SK-N-SH treated with all-trans-retinoic acid at 6 μM for 48 hours (cell line): ENCODE data around the gene MINPP1.

Source experiments
- ATAC-seq: fragments of 200-7000 bp; cut with Tn5 transposase; 3 replicates; pipeline ENCODE4 v1.9.1; 2020; ENCODE audit warnings: mild to moderate bottlenecking, moderate library complexity
- ARNTL ChIP-seq: fragments of 450-650 bp; formaldehyde crosslinking; IDR thresholded peaks from 2 replicates; pipeline ENCODE4 v1.5.0; 2020; ENCODE audit warnings: low read depth, mild to moderate bottlenecking, moderate library complexity, borderline replicate concordance
- BACH2 ChIP-seq: fragments of 250-450 bp; sonication (Bioruptor Pico); IDR thresholded peaks from 2 replicates; pipeline ENCODE4 v1.9.0; 2021; ENCODE audit warnings: mild to moderate bottlenecking, borderline replicate concordance
- CSDC2 ChIP-seq: fragments of 250-450 bp; sonication (Bioruptor Pico); IDR thresholded peaks from 2 replicates; pipeline ENCODE4 v1.5.0; 2020; ENCODE audit warnings: mild to moderate bottlenecking, moderate library complexity
- CSRNP3 ChIP-seq: fragments of 250-450 bp; sonication (Bioruptor Pico); IDR thresholded peaks from 2 replicates; pipeline ENCODE4 v1.5.1; 2021; ENCODE audit warnings: mild to moderate bottlenecking, moderate library complexity
- ESRRG ChIP-seq: fragments of 250-450 bp; sonication (Bioruptor Pico); IDR thresholded peaks from 2 replicates; pipeline ENCODE4 v1.6.1; 2021; ENCODE audit warnings: mild to moderate bottlenecking
- GLIS3 ChIP-seq: fragments of 250-450 bp; sonication (Bioruptor Pico); IDR thresholded peaks from 2 replicates; pipeline ENCODE4 v1.5.0; 2020; ENCODE audit warnings: mild to moderate bottlenecking, moderate library complexity
- ISL1 ChIP-seq: fragments of 250-450 bp; sonication (Bioruptor Pico); IDR thresholded peaks from 2 replicates; pipeline ENCODE4 v2.1.2; 2022; ENCODE audit warnings: mild to moderate bottlenecking, moderate library complexity
- OSR1 ChIP-seq: fragments of 250-450 bp; sonication (Bioruptor Pico); IDR thresholded peaks from 2 replicates; pipeline ENCODE4 v1.8.0; 2022; ENCODE audit warnings: moderate library complexity, mild to moderate bottlenecking, inconsistent platforms
- PATZ1 ChIP-seq: fragments of 250-450 bp; sonication (Bioruptor Pico); IDR thresholded peaks from 2 replicates; pipeline ENCODE4 v1.8.0; 2020; ENCODE audit warnings: mild to moderate bottlenecking, moderate library complexity, borderline replicate concordance
- PPARA ChIP-seq: fragments of 250-450 bp; sonication (Bioruptor Pico); IDR thresholded peaks from 2 replicates; pipeline ENCODE4 v1.5.0; 2020; ENCODE audit warnings: mild to moderate bottlenecking, borderline replicate concordance
- RARB ChIP-seq: fragments of 250-450 bp; sonication (Bioruptor Pico); IDR thresholded peaks from 2 replicates; pipeline ENCODE4 v1.8.0; 2021; ENCODE audit warnings: mild to moderate bottlenecking, moderate library complexity
- TCF4 ChIP-seq: fragments of 250-450 bp; sonication (Bioruptor Pico); IDR thresholded peaks from 2 replicates; pipeline ENCODE4 v1.8.0; 2021; ENCODE audit warnings: mild to moderate bottlenecking, moderate library complexity, borderline replicate concordance
- TOX ChIP-seq: fragments of 250-450 bp; sonication (Bioruptor Pico); IDR thresholded peaks from 2 replicates; pipeline ENCODE4 v1.8.0; 2021; ENCODE audit warnings: mild to moderate bottlenecking, moderate library complexity, borderline replicate concordance
- ZC3H10 ChIP-seq: fragments of 250-450 bp; sonication (Bioruptor Pico); IDR thresholded peaks from 2 replicates; pipeline ENCODE4 v1.5.1; 2021; ENCODE audit warnings: mild to moderate bottlenecking, moderate library complexity
- ZFP3 ChIP-seq: fragments of 250-450 bp; sonication (Bioruptor Pico); IDR thresholded peaks from 2 replicates; pipeline ENCODE4 v1.5.0; 2020; ENCODE audit warnings: mild to moderate bottlenecking, moderate library complexity
- ZNF565 ChIP-seq: fragments of 450-650 bp; formaldehyde crosslinking; conservative IDR thresholded peaks from 2 replicates; pipeline ENCODE4 v1.5.0; 2020; ENCODE audit warnings: low read depth, mild to moderate bottlenecking, moderate library complexity
- ZNF70 ChIP-seq: fragments of 450-650 bp; formaldehyde crosslinking; IDR thresholded peaks from 2 replicates; pipeline ENCODE4 v1.5.0; 2020; ENCODE audit warnings: mild to moderate bottlenecking, moderate library complexity
- ZNF8 ChIP-seq: fragments of 450-650 bp; formaldehyde crosslinking; IDR thresholded peaks from 2 replicates; pipeline ENCODE4 v1.5.0; 2020; ENCODE audit warnings: mild to moderate bottlenecking, moderate library complexity
- TF ChIP-seq, protein P1 (sequence below): fragments of 250-450 bp; sonication (Bioruptor Pico); IDR thresholded peaks from 2 replicates; pipeline ENCODE4 v1.8.0; 2021; ENCODE audit warnings: low read depth, mild to moderate bottlenecking, moderate library complexity, borderline replicate concordance
- TF ChIP-seq, protein P2 (sequence below): fragments of 250-450 bp; sonication (Bioruptor Pico); IDR thresholded peaks from 2 replicates; pipeline ENCODE4 v1.5.1; 2020; ENCODE audit warnings: low read depth, mild to moderate bottlenecking, moderate library complexity

The MINPP1 gene

DNA sequence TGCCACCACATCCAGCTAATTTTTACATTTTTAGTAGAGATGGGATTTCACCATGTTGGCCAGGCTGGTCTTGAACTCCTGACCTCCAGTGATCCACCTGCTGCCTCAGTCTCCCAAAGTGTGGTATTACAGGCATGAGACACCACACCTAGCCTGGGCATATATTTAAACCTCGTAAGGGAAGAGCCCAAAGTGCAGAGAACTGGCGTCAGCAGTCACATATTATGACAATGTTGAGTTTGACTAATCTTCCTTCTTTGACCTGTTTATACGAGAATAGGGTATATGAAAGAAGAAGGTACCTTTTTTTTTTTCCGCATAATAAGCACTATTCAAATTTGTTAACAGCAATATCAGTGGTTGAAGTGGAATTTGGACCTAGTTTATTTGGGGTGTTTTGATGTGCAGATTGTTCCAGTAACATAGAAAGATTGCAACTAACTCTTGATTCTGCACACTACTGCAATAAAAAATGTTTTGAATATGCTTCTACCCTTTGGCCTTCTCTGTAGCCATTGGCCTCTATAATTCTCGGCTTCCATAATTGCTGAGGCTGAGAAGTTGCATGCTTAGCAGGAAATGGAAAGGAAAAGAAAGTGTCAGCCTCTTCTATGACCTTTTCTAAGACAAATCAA, 55.9 kb downstream of the MINPP1 start (continued):
- TF ChIP-seq TOX (CRISPR knock-in tag) (no peak), OSR1 (no peak)
- TF ChIP-seq, protein P1, sequence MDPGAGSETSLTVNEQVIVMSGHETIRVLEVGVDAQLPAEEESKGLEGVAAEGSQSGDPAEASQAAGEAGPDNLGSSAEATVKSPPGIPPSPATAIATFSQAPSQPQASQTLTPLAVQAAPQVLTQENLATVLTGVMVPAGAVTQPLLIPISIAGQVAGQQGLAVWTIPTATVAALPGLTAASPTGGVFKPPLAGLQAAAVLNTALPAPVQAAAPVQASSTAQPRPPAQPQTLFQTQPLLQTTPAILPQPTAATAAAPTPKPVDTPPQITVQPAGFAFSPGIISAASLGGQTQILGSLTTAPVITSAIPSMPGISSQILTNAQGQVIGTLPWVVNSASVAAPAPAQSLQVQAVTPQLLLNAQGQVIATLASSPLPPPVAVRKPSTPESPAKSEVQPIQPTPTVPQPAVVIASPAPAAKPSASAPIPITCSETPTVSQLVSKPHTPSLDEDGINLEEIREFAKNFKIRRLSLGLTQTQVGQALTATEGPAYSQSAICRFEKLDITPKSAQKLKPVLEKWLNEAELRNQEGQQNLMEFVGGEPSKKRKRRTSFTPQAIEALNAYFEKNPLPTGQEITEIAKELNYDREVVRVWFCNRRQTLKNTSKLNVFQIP (CRISPR knock-in tag): no peak

- no peak for ATAC-seq
- no peak for TF ChIP-seq PATZ1 (CRISPR knock-in tag)
- TF ChIP-seq ESRRG: no peak
These were observed 58.1 kb downstream of the MINPP1 start for GRCh38 chr10:87562750-87563149.

- TF ChIP-seq CSRNP3 (CRISPR knock-in tag): no peak
- TF ChIP-seq RARB (CRISPR knock-in tag): no peak
- TF ChIP-seq ZFP3 (CRISPR knock-in tag): no peak
- TF ChIP-seq ZC3H10 (CRISPR knock-in tag): no peak
- no peak for TF ChIP-seq ZNF70 (CRISPR knock-in tag)
- no peak for TF ChIP-seq TCF4 (CRISPR knock-in tag)
- no peak for TF ChIP-seq ZNF8 (CRISPR knock-in tag)
- TF ChIP-seq CSDC2 (CRISPR knock-in tag): no peak
- no peak for TF ChIP-seq GLIS3 (CRISPR knock-in tag)
- no peak for TF ChIP-seq BACH2 (CRISPR knock-in tag)
- TF ChIP-seq ARNTL (CRISPR knock-in tag): no peak
- no peak for TF ChIP-seq ZNF565 (CRISPR knock-in tag)
- TF ChIP-seq ESRRG: no peak
- TF ChIP-seq, protein P2, sequence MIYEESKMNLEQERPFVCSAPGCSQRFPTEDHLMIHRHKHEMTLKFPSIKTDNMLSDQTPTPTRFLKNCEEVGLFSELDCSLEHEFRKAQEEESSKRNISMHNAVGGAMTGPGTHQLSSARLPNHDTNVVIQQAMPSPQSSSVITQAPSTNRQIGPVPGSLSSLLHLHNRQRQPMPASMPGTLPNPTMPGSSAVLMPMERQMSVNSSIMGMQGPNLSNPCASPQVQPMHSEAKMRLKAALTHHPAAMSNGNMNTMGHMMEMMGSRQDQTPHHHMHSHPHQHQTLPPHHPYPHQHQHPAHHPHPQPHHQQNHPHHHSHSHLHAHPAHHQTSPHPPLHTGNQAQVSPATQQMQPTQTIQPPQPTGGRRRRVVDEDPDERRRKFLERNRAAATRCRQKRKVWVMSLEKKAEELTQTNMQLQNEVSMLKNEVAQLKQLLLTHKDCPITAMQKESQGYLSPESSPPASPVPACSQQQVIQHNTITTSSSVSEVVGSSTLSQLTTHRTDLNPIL (CRISPR knock-in tag): no peak
- ATAC-seq: no peak
These were observed 60.3 kb downstream of the MINPP1 start for GRCh38 chr10:87565010-87565409.

- no peak for ATAC-seq
- no peak for TF ChIP-seq ZNF70 (CRISPR knock-in tag)
- TF ChIP-seq, protein P1 (CRISPR knock-in tag): no peak
- TF ChIP-seq ZC3H10 (CRISPR knock-in tag): no peak
- no peak for TF ChIP-seq ZNF8 (CRISPR knock-in tag)
- no peak for TF ChIP-seq ARNTL (CRISPR knock-in tag)
- no peak for TF ChIP-seq OSR1
- TF ChIP-seq GLIS3 (CRISPR knock-in tag): no peak
- no peak for TF ChIP-seq ZNF565 (CRISPR knock-in tag)
- no peak for TF ChIP-seq TCF4 (CRISPR knock-in tag)
- TF ChIP-seq CSRNP3 (CRISPR knock-in tag): no peak
- TF ChIP-seq ZFP3 (CRISPR knock-in tag): no peak
- TF ChIP-seq ESRRG: no peak
- no peak for TF ChIP-seq PPARA (CRISPR knock-in tag)
- no peak for TF ChIP-seq ISL1 (CRISPR knock-in tag)
- TF ChIP-seq RARB (CRISPR knock-in tag): no peak
- TF ChIP-seq, protein P2 (CRISPR knock-in tag): no peak
- TF ChIP-seq TOX (CRISPR knock-in tag): no peak
- no peak for TF ChIP-seq PATZ1 (CRISPR knock-in tag)
These were observed 71.2 kb downstream of the MINPP1 start for GRCh38 chr10:87575851-87576250.
